ENCODE results near the gene GPX2. TPM values are rescaled to one million over a fixed set of nuclear protein-coding genes. Genes with fewer than 3 reads are reported as not detected.
A peak's percentile ranks its signal among the peaks of the same experiment; 100 is the strongest.

GPX2 gene
- total RNA-seq, 1 experiment from 2014 or later = 323 TPM

GRCh38 chr14:64926398-64926995 lies 16.0 kb downstream of the GPX2 start:
- Histone ChIP-seq H3K27ac (0 out of 2 replicates have a peak overlapping the region, but pooled peaks have one; percentile 16), H3K4me2 (no peak overlapping the region), H3K27me3 (ENCODE audit: insufficient read depth, low read depth) (no peaks in the 10 kb centered on the region), H3K4me3 (no peak overlapping the region), H3K9me3 (ENCODE audit: insufficient read depth, low read depth) (no peaks in the 10 kb centered on the region), H4K20me1 (ENCODE audit: insufficient read depth) (peaks cover 15% of the 10 kb centered on the region; the same call in 1 of the 2 replicates), H3K79me2 (ENCODE audit: low read depth) (peaks cover 13% of the 10 kb centered on the region), H3K9me2 (ENCODE audit: insufficient read depth) (no peaks in the 10 kb centered on the region), H3F3A (ENCODE audit: insufficient read depth, low read depth) (peaks cover 5% of the 10 kb centered on the region), H3K36me3 (ENCODE audit: low read depth) (peaks cover 50% of the 10 kb centered on the region), H2AFZ (no peak overlapping the region), H3K4me1 (replicated peaks; ENCODE audit: insufficient read depth) (no peaks in the 10 kb centered on the region)
- CTCF ChIA-PET = interaction anchor here (0.6 kb wide), 1 partner anchor 941 kb away, joined by 7 read pairs; no protein-coding TSS in a partner anchor
- DNase-seq = no peak
- intact Hi-C loops (cut with micrococcal nuclease; ENCODE audit: unreplicated experiment) = no loop called here
- no TSS peak for BruUV-seq (replicated peaks)
- POLR2A ChIA-PET (ENCODE audit: unreplicated experiment) = interaction anchor here (0.6 kb wide), 1 partner anchor 232 kb away, joined by 4 read pairs; no protein-coding TSS in a partner anchor
- TF ChIP-seq CTCF (conservative IDR thresholded peaks at IDR 0.05) (no peak), EZH2 (IDR thresholded peaks at IDR 0.05; ENCODE audit: low read depth) (no peak)

GRCh38 chr14:64923015-64923414 lies 19.5 kb downstream of the GPX2 start:
- BruUV-seq (replicated peaks) = no TSS peak
- peaks cover 45% of the 10 kb centered on the region for H3K79me2 ChIP-seq (ENCODE audit: low read depth)

GRCh38 chr14:64920465-64920864 lies 22.1 kb downstream of the GPX2 start:
- no peak overlapping the region for H3K4me2 ChIP-seq
- CTCF ChIA-PET = no interaction called here
- TF ChIP-seq EZH2 (IDR thresholded peaks at IDR 0.05; ENCODE audit: low read depth) (no peak), CTCF (conservative IDR thresholded peaks at IDR 0.05) (no peak)
- peaks cover 12% of the 10 kb centered on the region for H3K4me1 ChIP-seq (replicated peaks; ENCODE audit: insufficient read depth)
- H2AFZ ChIP-seq = no peak overlapping the region
- H3K9me3 ChIP-seq (ENCODE audit: insufficient read depth, low read depth) = no peaks in the 10 kb centered on the region
- H3K27ac ChIP-seq = no peak overlapping the region
- H3K27me3 ChIP-seq (ENCODE audit: insufficient read depth, low read depth) = no peaks in the 10 kb centered on the region
- no peak overlapping the region for H3K4me3 ChIP-seq
- peaks cover 33% of the 10 kb centered on the region for H4K20me1 ChIP-seq (ENCODE audit: insufficient read depth)
- intact Hi-C loops (cut with micrococcal nuclease; ENCODE audit: unreplicated experiment) = no loop called here
- no peaks in the 10 kb centered on the region; the same call in 1 of the 2 replicates for H3F3A ChIP-seq (ENCODE audit: insufficient read depth, low read depth)
- no peak for DNase-seq
- peaks cover 28% of the 10 kb centered on the region for H3K36me3 ChIP-seq (ENCODE audit: low read depth)
- no peaks in the 10 kb centered on the region for H3K9me2 ChIP-seq (ENCODE audit: insufficient read depth)
- BruUV-seq (replicated peaks) = no TSS peak
- H3K79me2 ChIP-seq (ENCODE audit: low read depth) = peaks cover 71% of the 10 kb centered on the region
- POLR2A ChIA-PET (ENCODE audit: unreplicated experiment) = interaction anchor here (0.6 kb wide), 1 partner anchor 55 kb away, joined by 3 read pairs; no protein-coding TSS in a partner anchor

More at GRCh38 chr14:64923015-64923414, 19.5 kb downstream of the GPX2 start:
- H4K20me1 ChIP-seq (ENCODE audit: insufficient read depth) = peaks cover 29% of the 10 kb centered on the region
- no peaks in the 10 kb centered on the region for H3K9me2 ChIP-seq (ENCODE audit: insufficient read depth)
- no peak overlapping the region for H2AFZ ChIP-seq
- intact Hi-C loops (cut with micrococcal nuclease; ENCODE audit: unreplicated experiment) = no loop called here
- TF ChIP-seq CTCF (conservative IDR thresholded peaks at IDR 0.05) (no peak), EZH2 (IDR thresholded peaks at IDR 0.05; ENCODE audit: low read depth) (no peak)
- H3K9me3 ChIP-seq (ENCODE audit: insufficient read depth, low read depth) = no peaks in the 10 kb centered on the region
- H3K4me3 ChIP-seq = no peak overlapping the region
- no peaks in the 10 kb centered on the region for H3K27me3 ChIP-seq (ENCODE audit: insufficient read depth, low read depth)
- no peak overlapping the region for H3K4me2 ChIP-seq
- ChIA-PET POLR2A (ENCODE audit: unreplicated experiment) (interaction anchor here (0.5 to 0.6 kb wide), 3 partner anchors 8 to 378 kb away, joined by 3 to 12 read pairs (median 8); no protein-coding TSS in a partner anchor), CTCF (no interaction called here)
- peaks cover 6% of the 10 kb centered on the region; the same call in 1 of the 2 replicates for H3K4me1 ChIP-seq (replicated peaks; ENCODE audit: insufficient read depth)
- no peak for DNase-seq
- no peaks in the 10 kb centered on the region; the same call in 1 of the 2 replicates for H3F3A ChIP-seq (ENCODE audit: insufficient read depth, low read depth)
- H3K36me3 ChIP-seq (ENCODE audit: low read depth) = peaks cover 46% of the 10 kb centered on the region
- H3K27ac ChIP-seq = no peak overlapping the region
